Non-pigmented ciliary epithelial cell (primary cell): Measurements from ENCODE around the gene SLC26A8.

Experiments used
- DNase-seq: peaks from one replicate; pipeline ENCODE4 v3.0.0-alpha.2; 2010; ENCODE audit warnings: low read depth

The SLC26A8 gene

GRCh38 chr6:36023996-36024795 lies at the start of gene SLC26A8:
Gene SLC26A8 (minus strand): TSS chr6:36024641. CDS start chr6:36019707, 4,934 bp downstream.
- no peak for DNase-seq

GRCh38 chr6:36073587-36073986 lies 49.1 kb upstream of the SLC26A8 start:
- DNase-seq, result no peak

GRCh38 chr6:36072681-36073080 lies 48.2 kb upstream of the SLC26A8 start:
- DNase-seq, result no peak

GRCh38 chr6:36071714-36072113 lies 47.3 kb upstream of the SLC26A8 start:
- no peak for DNase-seq

- DNase-seq, result no peak
These were observed 46.8 kb upstream of the SLC26A8 start for GRCh38 chr6:36071281-36071680.

GRCh38 chr6:36070252-36070651 lies 45.8 kb upstream of the SLC26A8 start:
- DNase-seq, result no peak

- no peak for DNase-seq
These were observed 45.1 kb upstream of the SLC26A8 start for GRCh38 chr6:36069573-36069972.

- no peak for DNase-seq
These were observed 44.1 kb upstream of the SLC26A8 start for GRCh38 chr6:36068586-36068985.

- no peak for DNase-seq
These were observed 43.6 kb upstream of the SLC26A8 start for GRCh38 chr6:36068012-36068392.

GRCh38 chr6:36067374-36068011 lies 43.1 kb upstream of the SLC26A8 start:
- no peak for DNase-seq

- DNase-seq, result no peak
These were observed 42.4 kb upstream of the SLC26A8 start for GRCh38 chr6:36066817-36067216.

GRCh38 chr6:36065916-36066315 lies 41.5 kb upstream of the SLC26A8 start:
- DNase-seq, result no peak

GRCh38 chr6:36064770-36065396 lies 40.4 kb upstream of the SLC26A8 start:
- no peak for DNase-seq

- no peak for DNase-seq
These were observed 39.0 kb upstream of the SLC26A8 start for GRCh38 chr6:36063318-36064060.

- DNase-seq, result no peak
These were observed 37.8 kb upstream of the SLC26A8 start for GRCh38 chr6:36062247-36062646.

GRCh38 chr6:36061236-36061635 lies 36.8 kb upstream of the SLC26A8 start:
- no peak for DNase-seq

GRCh38 chr6:36056178-36056577 lies 31.7 kb upstream of the SLC26A8 start:
- DNase-seq, result no peak

- DNase-seq, result no peak
These were observed 30.5 kb upstream of the SLC26A8 start for GRCh38 chr6:36054956-36055355.

GRCh38 chr6:36054415-36054814 lies 30.0 kb upstream of the SLC26A8 start:
- DNase-seq, result no peak

GRCh38 chr6:36053878-36054277 lies 29.4 kb upstream of the SLC26A8 start:
- no peak for DNase-seq

- DNase-seq, result no peak
These were observed 27.7 kb upstream of the SLC26A8 start for GRCh38 chr6:36052097-36052496.

GRCh38 chr6:36050947-36051710 lies 26.7 kb upstream of the SLC26A8 start:
- no peak for DNase-seq
